Eye (tissue), 1 donor: ENCODE measurements around the gene PTPRG.
"Not testable (repeated sequence)": the region's sequence is repeated elsewhere in the genome, so short reads cannot be mapped to it uniquely, and the experiment has no call there.

ENCODE experiments used
- DNase-seq: peaks from one replicate; pipeline ENCODE4 v3.0.0-alpha.2; 2015

PTPRG gene

DNA sequence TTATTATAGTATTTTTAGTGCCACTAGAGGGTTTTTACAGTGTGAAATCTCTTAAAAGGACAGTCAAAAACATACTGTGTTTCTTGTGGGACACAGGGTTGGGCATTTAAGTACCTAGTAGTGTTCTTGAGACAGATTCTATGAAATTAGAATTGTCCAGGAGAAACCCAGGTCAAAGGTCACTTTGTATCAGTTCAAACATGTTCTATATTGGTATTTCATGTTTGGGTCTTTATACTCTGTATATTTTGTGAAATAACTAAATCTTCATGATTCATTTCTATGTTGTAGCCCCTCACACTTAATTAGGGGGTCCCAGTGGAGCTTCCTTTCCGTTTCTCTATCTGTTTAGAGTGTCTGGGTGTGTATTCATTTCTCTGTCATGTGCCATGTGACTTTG is 171.6 kb downstream of the PTPRG start:
- no peak for DNase-seq

DNA sequence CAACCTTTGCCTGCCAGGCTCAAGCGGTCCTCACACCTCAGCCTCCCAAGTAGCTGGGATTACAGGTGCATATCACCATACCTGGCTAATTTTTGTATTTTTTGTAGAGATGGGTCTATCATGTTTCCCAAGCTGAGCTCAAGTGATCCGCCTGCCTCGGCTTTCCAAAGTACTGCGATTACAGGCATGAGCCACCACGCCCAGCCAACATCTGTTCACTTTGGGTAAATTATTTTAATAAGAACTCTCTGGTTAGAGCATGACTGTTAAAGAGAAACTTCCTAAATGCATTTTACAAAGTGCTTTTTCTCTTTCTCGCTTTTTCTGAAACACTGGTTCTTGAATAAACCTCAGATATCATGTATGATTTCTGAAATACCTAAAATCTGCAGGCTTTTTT is 172.5 kb downstream of the PTPRG start:
- no peak for DNase-seq

DNA sequence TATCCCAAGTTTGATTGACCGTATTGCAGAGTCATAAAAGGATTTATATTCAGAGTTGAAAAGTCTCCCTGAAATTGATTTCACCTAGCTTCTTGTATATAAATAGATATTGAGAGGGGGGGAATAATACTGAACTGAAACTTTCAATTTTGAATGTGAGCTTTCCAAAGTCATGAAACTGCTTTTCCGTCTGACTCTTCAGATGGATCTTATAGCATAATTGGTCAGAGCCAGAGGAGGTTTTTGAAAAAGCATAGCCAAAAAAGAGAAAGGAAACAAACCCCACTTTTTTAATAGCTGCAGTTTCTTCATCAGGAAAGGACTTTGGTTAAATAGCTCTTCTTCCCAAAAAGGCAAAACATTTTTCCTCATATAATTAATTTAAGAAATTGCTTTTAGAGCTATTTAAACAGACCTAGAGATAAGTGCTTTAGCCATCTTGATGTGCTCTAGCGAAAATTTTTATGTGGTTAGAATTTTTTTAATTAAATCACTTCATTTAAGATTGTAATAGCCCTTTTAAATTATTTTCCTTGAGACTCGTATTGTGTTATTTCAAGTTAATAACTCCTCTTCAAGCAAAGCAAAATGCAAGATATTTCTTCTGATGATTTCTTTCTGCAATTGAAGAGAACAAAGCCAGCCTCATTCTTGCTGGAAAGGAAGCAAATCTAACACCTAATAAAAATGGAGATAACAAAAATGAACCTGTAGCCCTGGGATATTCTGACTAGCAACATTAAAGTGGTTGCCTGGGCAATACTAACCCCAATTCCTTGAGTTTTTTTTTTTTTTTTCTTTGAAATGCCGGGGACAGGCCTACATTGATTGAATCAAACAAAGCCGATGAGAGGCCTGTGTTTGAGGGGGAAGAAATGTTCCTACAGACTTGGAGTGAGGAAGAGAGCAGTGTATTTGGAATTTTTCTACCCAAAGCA is 173.6 kb downstream of the PTPRG start:
- peak; percentile 34 for DNase-seq

DNA sequence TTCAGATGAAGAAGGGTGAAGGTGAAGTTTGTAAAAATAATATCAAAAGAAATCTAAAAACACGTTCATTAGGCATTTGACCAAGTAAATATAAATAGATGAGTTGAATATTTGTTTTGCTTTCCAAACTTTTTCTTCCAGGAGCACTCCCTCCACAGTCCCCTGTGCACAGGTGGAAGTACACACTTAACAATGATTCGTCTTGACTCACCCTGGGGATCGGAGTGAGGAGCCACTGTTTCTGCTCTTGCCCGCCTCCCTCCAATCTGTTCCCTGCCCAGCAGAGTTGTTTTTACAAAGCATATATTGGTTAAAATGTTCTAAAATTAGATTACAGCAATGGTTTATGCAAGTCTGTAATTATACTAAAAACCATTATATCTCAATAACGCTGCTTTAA is 175.1 kb downstream of the PTPRG start:
- DNase-seq = no peak

DNA sequence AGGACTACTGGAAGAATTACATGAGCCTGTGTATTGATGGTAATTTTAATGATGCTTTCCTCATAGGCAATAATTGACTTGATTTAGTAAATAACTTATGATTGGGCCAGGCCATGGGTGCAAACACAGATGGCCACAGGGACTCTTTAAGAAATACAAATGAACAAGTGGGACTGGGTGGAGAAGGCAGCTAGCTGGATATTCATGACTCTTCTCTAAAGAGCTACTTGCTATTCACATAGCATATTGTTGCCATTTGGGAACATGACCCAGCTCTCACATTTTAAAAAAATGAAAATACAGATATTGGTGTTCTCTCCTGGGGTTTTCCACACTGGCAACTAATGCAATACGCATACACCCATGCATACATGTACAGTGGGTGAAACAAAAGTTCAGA is 178.3 kb downstream of the PTPRG start:
- DNase-seq = no peak

DNA sequence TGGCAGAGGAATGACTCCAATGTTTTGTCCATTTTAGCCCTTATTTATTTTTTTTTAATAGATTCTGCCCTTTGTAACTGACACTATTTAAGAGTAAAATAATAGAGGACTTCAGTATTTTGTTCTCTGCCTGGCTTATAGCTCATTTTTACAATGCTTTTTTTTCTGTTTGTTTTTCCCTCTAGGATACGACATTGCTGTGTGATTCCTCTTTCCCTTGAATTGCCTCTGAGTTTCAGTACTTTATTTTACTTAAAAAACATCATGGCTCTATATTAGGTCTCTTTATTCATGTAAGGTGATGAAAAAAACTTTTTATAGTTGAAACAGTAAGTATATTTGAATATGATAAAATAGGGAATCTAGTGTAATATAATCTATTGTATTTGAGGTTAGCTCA is 179.1 kb downstream of the PTPRG start:
- no peak for DNase-seq

DNA sequence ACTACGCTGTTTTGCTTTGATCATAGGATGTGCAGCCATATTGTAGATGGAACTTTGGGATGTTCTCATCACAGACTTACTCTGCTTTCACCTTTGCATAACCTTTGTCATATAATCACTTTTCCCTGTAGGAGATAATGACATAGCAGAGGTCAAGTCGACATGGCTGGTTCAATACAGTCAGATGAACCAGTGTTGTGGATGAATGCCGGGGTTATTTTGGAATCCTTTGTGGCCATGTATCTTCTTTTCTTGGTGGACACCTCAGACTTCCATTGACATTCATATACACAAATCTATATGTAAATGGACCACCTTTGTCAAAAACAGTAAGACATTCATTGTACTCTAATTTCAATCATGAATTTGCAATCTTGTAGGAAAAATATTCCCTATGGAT is 180.2 kb downstream of the PTPRG start:
- no peak for DNase-seq

DNA sequence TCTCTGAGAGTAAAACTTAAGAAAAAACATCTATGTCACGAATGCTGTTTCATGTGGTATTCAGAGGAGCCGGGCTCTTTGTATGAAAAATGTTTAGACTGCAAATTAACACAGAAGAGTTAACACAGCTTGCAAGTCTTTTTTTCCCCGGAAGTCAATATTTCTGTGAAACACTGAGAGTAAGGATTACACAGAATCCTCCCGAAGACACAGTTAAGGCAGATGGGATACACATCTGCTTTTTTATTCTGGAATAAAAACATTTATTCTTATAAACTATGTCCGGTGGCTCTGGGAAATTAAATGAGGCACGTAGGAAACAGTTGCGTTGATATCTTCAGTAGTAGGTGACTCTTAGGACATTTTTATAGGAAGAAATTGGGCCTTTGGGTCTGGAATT is 180.6 kb downstream of the PTPRG start:
- DNase-seq = no peak

DNA sequence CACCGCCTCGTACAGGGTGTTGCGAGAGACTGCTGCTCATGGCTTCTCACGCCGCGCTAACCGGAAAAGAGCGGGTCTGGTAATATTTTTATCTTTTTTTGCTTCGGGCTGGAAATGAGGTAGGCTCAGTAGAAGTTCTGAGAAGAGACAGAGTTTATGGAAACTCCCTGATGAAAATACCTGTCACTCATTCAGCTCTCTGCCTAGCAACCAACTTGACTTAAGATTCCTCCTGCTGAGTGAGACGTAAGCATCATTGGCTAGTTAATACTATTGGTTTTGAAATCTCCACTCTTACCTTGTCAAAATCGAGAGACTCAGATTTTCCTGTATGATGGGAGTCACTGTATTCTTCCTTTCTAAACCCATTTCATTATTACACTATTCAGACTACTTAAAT is 181.7 kb downstream of the PTPRG start:
- DNase-seq = no peak

DNA sequence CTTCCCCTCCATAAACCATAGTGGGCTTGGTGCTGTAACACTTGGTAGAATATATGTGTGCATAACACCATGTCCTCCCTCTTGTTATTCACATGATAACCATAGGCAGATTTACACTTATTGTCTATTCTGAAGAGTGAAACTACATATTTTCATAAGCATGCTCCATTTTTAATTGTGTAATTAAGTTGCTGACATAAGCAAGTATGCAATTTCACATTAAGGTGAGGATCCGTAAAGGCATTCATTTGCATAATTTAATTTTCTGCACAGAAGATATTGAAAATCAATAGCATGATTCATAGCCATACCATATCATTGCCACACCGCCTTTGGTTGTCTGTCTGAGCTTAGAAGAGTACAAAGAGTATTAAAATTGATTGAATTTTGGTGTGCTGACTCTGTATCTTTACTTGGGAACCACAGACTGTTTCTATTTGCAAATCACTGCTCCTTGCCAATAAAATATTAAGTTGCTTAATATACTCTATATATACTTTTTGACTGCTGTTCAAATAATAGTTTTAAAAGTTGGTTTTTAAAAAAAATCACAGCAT is 182.4 kb downstream of the PTPRG start:
- DNase-seq = no peak

DNA sequence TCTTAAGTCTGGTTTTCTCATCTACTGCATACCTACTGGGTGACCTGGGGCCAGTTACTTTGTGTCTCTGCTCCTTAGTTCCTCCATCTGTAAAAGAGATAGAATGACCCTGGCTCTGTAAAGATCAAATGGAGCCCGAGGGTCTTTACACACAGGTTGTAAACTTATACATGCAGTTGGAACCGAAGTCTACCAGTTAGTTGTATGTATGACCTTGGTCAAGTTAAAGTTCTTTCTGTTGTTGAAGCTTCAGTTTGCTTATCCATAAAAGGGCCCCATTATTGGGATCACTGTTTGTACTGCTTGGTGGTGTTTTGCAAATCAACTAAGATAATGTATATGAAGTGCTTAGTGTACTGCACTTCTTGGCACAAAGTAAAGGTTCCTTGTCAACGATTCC is 186.9 kb downstream of the PTPRG start:
- no peak for DNase-seq

DNA sequence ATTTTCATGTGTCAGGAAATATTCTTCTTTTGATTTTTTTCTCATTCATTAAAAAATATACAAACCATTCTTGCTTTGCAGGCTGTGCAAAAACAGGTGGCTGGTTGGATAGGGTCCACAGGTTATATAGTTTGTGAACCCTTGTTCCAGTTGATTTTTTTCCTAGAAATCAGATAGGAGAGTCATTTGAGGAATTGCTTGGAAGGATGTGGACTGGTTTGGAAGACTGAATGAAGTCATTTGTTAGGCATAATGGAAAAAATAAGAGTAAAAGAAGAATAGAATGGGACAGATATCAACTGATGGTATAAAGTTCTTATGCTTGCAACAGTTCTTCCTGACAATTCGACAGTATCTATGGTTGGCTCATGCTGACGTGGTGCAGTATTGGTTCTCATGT is 189.4 kb downstream of the PTPRG start:
- no peak for DNase-seq

DNA sequence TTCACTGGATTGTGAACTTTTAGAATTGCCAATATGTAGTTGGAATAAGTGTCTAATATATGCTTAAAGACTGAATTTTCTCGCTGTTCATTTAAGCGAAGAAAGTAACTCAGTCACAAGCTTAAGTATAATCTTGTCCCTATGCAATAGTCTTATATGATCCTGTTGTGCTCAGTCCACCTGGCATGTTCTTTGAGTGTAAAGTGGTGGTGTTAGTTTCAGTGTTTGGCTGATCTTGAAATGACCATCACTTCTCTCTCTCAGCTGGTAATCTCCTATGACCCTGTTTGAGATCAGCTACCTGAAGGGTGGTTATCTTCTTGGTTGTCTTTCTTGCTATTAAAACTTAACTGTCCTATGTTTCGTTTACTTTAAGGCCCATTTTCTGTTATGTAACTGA is 197.5 kb downstream of the PTPRG start:
- DNase-seq = no peak

DNA sequence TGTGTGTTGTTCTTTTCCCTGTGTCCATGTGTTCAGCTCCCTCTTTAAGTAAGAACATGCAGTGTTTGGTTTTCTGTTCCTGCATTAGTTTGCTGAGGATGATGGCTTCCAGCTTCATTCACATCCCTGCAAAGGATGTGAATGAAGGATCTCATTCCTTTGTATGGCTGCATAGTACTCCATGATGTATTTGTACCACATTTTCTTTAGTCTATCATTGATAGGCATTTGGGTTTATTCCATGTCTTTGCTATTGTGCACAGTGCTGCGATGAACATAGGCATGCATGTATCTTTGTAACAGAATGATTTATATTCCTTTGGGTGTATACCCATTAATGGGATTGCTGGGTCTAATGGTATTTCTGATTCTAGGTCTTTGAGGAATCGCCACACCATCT is 199.4 kb downstream of the PTPRG start:
- not testable (repeated sequence) for DNase-seq

DNA sequence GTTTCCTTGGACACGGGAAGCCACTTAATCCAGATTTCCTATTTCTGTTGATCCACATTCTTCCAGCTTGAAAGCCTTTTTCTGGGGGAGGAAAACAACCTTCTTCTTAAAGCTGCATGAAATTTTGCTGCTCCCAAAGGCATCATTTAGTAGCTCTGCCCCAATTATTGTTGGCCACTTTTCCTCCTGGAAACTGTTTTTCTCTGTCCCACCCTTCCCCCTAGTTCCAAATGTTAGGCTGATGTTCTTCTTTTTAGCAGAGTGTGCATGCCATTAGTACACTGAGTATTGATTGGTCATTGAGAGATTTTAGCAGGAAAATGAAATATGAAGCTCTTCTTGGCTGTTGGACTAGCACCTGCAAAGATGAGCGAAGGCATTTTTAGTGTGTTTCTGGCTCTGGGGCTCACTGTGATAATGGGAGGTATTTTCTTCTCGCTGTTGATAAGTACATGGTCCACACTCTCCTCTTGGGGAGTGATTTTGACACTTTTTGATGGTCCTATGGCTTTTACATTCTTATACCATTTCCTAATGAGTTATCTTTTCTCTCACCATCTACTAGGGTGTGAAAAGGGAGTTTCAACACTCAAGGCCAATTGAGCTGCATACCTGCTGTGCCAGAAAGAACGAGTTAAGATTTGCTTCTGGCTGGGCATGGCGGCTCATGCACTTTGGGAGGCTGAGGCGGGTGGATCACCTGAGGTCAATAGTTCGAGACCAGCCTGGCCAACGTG is 200.5 kb downstream of the PTPRG start:
- DNase-seq = no peak

DNA sequence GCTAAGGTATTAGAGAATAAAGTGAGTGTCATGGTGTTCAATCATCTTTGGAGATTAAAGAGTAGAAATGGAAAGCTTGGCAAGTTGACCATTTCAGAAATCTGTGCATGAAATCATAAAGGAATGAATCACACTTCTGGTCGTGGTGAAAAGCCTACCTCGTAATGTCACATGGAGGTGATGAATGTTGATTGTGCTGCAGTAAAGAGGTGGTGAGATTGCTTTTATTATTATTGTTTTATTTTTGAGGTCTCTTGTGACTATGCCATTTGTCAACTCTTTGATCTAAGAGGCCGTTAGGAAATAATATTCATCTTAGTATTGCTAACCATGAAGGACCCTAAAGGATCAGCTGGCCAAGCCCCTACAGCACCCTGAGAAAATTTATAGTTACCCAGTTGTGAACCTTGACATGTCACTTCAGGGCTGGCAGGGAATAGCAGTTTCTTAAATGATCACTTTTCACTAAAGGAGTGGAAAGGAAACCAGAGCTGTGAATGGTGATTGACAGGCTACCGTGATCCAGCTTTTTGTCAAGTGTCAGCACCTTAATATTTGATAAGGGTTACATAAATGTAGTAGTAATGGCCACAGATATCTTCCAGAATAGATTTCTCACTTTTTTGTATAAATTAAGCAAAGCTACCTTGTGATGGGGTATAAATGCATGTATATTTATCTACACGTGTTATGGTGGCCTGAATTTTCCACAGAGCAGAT is 203.9 kb downstream of the PTPRG start:
- DNase-seq = no peak

DNA sequence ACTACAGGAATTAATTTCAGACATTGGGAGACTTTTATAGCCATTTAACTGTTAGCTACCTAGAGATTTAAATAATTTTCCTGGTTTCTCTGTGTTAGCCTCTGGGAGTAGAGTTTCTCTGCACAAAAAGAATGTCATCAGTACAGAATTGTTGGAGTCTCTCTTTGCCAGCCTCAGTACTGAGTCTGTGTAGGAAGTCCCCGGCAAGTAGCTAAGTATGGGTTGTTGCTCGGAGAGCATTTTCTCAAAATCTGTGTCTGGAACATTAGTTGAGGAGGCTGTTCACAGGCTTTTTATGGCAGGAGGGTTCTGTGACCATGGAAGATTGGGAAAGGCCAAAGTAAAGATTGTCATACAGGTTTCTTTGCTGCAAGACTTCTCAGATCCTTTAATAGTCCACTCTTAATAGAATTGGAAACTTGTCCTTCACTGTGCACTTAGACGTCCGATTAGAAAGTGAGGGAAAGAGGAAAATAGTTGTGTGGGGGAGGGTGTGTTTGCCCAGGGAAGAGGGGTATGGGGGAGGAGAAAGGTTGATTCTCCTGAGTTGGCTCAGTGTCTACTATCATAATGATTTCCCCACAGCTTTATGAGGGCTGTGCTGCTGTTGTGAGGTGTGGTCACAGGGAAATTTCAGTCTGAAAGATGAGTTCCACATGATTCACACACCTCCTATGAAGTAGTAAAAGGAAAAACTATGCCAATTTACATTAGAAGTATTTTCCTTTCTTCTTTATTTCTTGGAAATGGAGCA is 207.1 kb downstream of the PTPRG start:
- DNase-seq = no peak

DNA sequence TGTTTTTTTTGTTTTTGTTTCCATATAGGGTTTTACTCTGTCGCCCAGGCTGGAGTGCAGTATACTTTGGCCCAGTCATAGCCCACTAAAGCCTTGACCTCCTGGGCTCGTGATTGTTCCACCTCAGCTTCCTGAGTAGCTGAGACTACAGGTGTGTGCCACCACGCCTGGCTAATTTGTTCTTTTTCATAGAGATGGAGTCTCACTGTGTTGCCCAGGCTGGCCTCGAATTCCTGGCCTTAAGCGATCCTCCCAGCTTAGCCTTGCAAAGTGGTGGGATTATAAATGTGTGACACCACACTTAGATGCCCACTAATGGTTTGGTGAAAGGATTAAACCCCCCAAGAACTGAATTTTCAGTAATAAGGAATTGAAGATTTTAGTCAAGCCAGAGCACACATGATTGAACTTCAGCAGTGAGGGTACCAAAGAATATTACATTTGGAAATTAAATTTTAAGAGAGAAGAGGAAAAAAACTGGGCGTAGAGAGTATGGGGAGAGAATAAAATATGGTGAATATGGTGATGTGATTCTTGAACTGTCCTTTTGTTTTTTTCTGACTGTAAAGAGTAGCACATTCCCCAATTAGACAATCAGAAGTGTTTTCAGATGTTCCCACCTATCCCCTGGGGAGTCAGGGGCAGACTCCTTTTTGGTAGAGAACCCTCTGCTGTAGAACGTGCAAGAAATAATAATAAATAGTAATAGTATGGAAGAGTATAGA is 208.1 kb downstream of the PTPRG start:
- DNase-seq = no peak

DNA sequence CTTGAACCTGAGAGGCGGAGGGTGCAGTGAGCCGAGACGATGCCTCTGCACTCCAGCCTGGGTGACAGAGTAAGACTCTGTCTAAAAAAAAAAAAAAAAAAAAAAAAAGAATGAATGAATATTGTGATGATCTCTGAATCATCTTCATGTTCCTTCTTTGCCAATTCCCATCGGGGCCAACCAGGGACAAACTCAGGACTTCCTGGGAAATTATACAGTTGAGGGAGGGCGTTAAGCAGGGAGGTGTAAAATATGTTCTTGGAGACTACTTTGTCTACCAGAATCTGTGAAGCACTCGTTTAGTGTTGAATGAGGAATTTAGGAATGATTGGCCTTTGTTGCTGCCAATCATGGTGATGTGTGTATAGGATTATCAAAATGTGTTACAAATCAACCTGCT is 210.6 kb downstream of the PTPRG start:
- no peak for DNase-seq

DNA sequence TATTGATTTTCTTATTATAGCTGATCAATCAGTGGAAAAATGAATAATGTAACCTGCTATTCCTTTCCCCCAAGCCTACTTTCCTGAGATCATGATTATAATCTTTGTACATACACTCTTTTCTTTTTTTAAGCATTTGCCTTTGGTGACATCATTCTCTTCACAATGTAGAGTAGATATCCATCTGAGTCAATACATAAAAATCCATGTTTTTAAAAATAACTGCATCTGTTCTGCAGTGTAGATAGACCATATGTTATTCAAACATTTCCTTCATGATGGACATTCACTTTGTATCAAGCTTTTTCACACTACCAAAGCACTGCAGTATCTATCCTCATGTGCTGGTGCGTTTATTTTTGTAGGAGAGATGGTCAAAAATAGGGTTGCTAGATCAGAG is 211.1 kb downstream of the PTPRG start:
- DNase-seq = no peak

DNA sequence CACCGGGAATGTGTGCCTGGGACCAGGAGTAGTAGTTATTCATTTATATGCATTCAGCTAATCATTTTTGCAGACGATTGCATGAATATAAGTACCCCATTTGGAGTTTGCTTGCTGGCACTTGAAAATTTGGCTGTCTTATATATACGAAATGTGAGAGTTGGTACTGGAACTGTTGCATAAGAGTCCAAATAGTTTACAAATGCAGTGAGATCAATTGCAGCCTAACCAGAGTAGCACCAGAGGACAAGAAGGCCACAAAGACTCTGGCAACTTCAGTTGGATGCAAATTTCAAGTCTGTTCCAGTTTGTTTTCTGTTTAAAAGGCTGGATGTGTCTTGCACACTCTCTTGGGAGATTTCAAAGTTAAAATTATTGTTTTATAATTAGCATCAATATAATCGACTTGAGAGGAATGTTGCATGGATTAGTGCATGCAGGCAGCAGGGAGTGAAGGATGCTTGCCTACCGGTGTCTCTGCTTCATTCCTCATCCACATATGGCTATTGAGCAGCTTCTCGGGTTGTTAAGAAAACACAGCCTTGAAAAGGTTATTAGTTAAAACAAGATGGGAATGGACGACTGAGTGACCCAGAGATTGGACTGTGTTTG is 213.0 kb downstream of the PTPRG start:
- DNase-seq = no peak
